Measurements from ENCODE around the gene ARHGEF17. TPM values are rescaled to one million over a fixed set of nuclear protein-coding genes. Genes with fewer than 3 reads are reported as not detected.

ARHGEF17 gene
- total RNA-seq, 4 donors from 2014 or later = 54.0 to 125 (median 61.4) TPM

DNA sequence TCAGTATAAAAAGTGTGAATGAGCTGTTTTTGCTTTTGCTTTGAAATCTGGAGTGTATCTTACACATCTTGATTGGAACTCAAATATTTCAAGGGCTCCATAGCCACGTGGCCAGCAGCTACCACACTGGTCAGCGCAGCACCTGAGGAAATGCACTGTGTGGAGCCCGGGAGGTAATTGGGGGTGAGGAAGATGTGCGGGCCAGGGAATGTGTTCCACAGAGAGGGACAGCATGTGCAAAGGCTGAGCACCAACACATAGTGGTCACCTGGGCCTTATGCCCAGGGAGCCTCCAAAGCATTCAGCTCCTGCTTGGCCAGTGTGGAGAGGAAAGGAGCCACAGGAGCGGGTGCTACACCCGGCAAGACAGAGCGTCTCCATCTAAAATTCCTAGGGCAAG, 88.9 kb downstream of the ARHGEF17 start:
- H3K27ac ChIP-seq = no peak overlapping the region
- H3K36me3 ChIP-seq = no peaks in the 10 kb centered on the region
- intact Hi-C loops (cut with DNase I) = loop anchor here (5.0 kb wide), 1 partner anchor 265 kb away; no protein-coding TSS in a partner anchor
- no peaks in the 10 kb centered on the region for H3K4me1 ChIP-seq
- 80 to 82% methylated on average over 7 of the region's 7 CpGs for WGBS, 2 donors
- no peak for DNase-seq
- no peak overlapping the region for H3K4me3 ChIP-seq (replicated peaks in 1 of 3)
- no peaks in the 10 kb centered on the region for H3K9me3 ChIP-seq
- TF ChIP-seq, protein P1, sequence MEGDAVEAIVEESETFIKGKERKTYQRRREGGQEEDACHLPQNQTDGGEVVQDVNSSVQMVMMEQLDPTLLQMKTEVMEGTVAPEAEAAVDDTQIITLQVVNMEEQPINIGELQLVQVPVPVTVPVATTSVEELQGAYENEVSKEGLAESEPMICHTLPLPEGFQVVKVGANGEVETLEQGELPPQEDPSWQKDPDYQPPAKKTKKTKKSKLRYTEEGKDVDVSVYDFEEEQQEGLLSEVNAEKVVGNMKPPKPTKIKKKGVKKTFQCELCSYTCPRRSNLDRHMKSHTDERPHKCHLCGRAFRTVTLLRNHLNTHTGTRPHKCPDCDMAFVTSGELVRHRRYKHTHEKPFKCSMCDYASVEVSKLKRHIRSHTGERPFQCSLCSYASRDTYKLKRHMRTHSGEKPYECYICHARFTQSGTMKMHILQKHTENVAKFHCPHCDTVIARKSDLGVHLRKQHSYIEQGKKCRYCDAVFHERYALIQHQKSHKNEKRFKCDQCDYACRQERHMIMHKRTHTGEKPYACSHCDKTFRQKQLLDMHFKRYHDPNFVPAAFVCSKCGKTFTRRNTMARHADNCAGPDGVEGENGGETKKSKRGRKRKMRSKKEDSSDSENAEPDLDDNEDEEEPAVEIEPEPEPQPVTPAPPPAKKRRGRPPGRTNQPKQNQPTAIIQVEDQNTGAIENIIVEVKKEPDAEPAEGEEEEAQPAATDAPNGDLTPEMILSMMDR (IDR thresholded peaks at IDR 0.05) = no peak
- TF ChIP-seq POLR2A (IDR thresholded peaks at IDR 0.05) = no peak
- H3K27me3 ChIP-seq = no peaks in the 10 kb centered on the region

DNA sequence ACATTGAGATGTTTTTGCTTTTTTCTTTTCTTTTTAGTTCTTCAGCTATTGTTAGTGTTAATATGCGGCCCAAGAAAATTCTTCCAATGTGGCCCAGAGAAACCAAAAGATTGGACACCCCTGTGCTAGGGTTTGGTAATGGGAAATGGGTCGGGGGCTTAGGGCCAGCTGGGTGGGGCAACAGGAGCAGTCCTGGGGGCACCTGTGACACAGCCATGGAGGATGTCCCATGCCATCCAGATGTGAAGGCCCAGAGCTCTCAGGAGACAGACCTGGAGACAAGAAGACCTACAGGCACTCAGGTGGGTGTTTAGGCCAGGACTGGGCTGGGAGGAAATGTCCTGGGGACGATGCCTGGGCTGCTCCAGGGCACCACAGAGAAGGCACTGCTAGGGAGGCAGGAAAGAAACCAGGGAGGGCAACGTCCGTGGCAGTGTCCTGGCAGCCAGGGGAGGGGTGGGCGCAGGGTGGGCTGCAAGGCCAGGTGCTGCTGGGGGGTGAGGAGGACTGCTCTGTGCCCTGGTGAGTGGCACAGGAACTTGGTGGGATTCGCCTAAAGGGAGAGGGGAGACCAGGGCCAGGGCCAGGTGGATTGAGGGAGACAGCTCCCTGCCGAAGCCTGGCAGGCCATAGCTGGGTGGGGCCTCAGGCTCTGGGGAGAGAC, 89.5 kb downstream of the ARHGEF17 start:
- no peaks in the 10 kb centered on the region for H3K4me1 ChIP-seq
- no peaks in the 10 kb centered on the region for H3K9me3 ChIP-seq
- WGBS, 2 donors = 87% methylated on average over 8 of the region's 8 CpGs
- H3K4me3 ChIP-seq (replicated peaks in 1 of 3) = no peak overlapping the region
- no peaks in the 10 kb centered on the region for H3K36me3 ChIP-seq
- no peak overlapping the region for H3K27ac ChIP-seq
- TF ChIP-seq POLR2A (IDR thresholded peaks at IDR 0.05) = no peak
- TF ChIP-seq, protein P1 (IDR thresholded peaks at IDR 0.05) = no peak
- DNase-seq = no peak
- intact Hi-C loops (cut with DNase I) = loop anchor here (5.0 kb wide), 1 partner anchor 265 kb away; no protein-coding TSS in a partner anchor
- no peaks in the 10 kb centered on the region for H3K27me3 ChIP-seq

DNA sequence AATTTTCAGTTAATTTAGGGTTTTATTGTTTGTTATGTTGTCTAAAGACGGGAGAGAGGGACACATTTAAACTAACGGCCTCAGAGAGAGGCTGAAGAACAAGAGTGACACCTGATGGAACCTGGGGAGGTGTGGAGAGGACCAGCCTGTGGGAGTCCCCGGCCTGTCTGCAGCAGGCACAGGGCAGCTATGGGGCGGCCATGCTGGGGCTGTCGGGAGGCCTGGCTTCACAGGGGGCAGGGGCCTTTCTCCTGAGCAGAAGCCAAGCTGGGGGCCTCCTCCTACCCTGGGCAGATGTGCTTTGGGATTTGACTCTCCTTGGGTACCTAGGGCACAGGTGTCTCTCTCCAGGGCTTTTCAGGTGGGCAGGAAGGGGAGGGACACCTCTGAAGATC, 90.1 kb downstream of the ARHGEF17 start:
- Histone ChIP-seq H3K4me1 (no peaks in the 10 kb centered on the region), H3K36me3 (no peaks in the 10 kb centered on the region), H3K27me3 (no peaks in the 10 kb centered on the region), H3K4me3 (replicated peaks in 1 of 3) (no peak overlapping the region), H3K27ac (no peak overlapping the region), H3K9me3 (no peaks in the 10 kb centered on the region)
- 84 to 90% methylated on average over 4 to 5 of the region's 5 CpGs for WGBS, 2 donors
- intact Hi-C loops (cut with DNase I) = loop anchor here (5.0 kb wide), 1 partner anchor 264 kb away; no protein-coding TSS in a partner anchor
- TF ChIP-seq, protein P1 (IDR thresholded peaks at IDR 0.05) = no peak
- no peak for TF ChIP-seq POLR2A (IDR thresholded peaks at IDR 0.05)
- no peak for DNase-seq

DNA sequence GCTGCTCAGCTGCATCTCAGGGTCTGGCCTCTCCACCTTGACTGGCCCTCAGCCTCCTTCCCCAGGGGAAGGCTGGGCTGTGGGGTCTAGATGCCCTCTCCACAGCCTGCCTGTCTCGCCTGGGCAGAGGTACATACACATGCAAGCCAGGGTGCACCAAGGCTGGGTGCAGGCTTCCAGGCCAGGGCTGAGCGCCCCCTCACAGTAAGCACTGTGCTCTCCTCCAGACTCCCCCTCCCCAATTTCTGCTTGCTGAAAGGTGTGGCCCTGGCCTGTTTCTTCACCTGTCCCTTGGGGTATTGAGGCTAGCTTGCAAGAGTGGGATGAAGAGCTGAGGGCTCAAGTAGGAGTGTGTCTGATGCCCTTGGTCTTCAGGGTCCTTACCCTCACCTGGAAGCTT, 90.6 kb downstream of the ARHGEF17 start:
- Histone ChIP-seq H3K9me3 (no peaks in the 10 kb centered on the region), H3K27ac (no peak overlapping the region), H3K4me3 (replicated peaks in 1 of 3) (no peak overlapping the region), H3K27me3 (no peaks in the 10 kb centered on the region), H3K4me1 (no peaks in the 10 kb centered on the region), H3K36me3 (no peaks in the 10 kb centered on the region)
- WGBS, 2 donors = 90% methylated on average over 2 of the region's 2 CpGs; no CpG with 5 or more reads in 1 of the 2 donors
- TF ChIP-seq, protein P1 (IDR thresholded peaks at IDR 0.05) = no peak
- TF ChIP-seq POLR2A (IDR thresholded peaks at IDR 0.05) = no peak
- intact Hi-C loops (cut with DNase I) = loop anchor here (5.0 kb wide), 1 partner anchor 264 kb away; no protein-coding TSS in a partner anchor
- no peak for DNase-seq

DNA sequence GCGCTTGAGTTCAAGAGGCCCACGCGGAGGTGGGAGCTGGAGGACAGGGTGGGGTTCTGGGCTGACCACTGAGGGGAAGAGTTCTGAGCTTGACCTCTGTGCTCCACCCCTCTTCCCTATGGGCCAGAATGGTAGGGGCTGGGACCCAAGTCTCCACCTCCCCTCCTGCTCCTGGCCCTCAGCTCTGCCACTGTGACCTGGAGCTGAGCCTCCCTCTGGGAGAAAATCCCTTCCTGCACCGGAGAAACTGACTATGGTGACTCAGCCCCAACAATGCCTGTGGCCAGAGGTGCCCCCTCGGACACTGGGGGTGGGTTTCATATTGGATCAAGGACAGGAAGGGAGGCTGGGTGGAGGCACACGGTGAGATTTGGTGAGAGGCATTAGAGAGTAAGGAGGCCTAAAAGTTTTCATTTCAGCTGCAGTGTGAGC, 91.1 kb downstream of the ARHGEF17 start:
- Histone ChIP-seq H3K27ac (no peak overlapping the region), H3K9me3 (no peaks in the 10 kb centered on the region), H3K36me3 (no peaks in the 10 kb centered on the region), H3K4me3 (replicated peaks in 1 of 3) (no peak overlapping the region), H3K27me3 (no peaks in the 10 kb centered on the region), H3K4me1 (no peaks in the 10 kb centered on the region)
- WGBS, 2 donors = 51 to 65% methylated on average over 6 of the region's 6 CpGs
- intact Hi-C loops (cut with DNase I) = loop anchor here (5.0 kb wide), 1 partner anchor 263 kb away; no protein-coding TSS in a partner anchor
- no peak for DNase-seq
- TF ChIP-seq, protein P1 (IDR thresholded peaks at IDR 0.05) = no peak
- no peak for TF ChIP-seq POLR2A (IDR thresholded peaks at IDR 0.05)

Measured in thyroid gland (tissue), 4 donors.